HG03066 (cell line): ENCODE measurements around the gene SHB.

Experiments used
- ATAC-seq: cut with Tn5 transposase; IDR thresholded peaks from one replicate; pipeline ENCODE4 v1.9.1; 2021; ENCODE audit warnings: low read depth; ENCODE audit not compliant: unreplicated experiment

The SHB gene

GRCh38 chr9:38010918-38011704, 57.9 kb downstream of the SHB start:
- ATAC-seq: no peak

- ATAC-seq: no peak
Observed at GRCh38 chr9:38009990-38010389, 59.0 kb downstream of the SHB start.

GRCh38 chr9:38009035-38009501, 60.0 kb downstream of the SHB start:
- no peak for ATAC-seq

- peak; percentile 70 for ATAC-seq
Observed at GRCh38 chr9:38008168-38009034, 60.6 kb downstream of the SHB start.

- no peak for ATAC-seq
Observed at GRCh38 chr9:38007016-38007415, 62.0 kb downstream of the SHB start.

- no peak for ATAC-seq
Observed at GRCh38 chr9:38006163-38006562, 62.9 kb downstream of the SHB start.

- ATAC-seq: no peak
Observed at GRCh38 chr9:38004809-38005560, 64.0 kb downstream of the SHB start.

- ATAC-seq: no peak
Observed at GRCh38 chr9:38003946-38004808, 64.8 kb downstream of the SHB start.

- ATAC-seq: no peak
Observed at GRCh38 chr9:38003230-38003629, 65.8 kb downstream of the SHB start.

- ATAC-seq: no peak
Observed at GRCh38 chr9:38001430-38001829, 67.6 kb downstream of the SHB start.

- ATAC-seq: no peak
Observed at GRCh38 chr9:38000735-38001134, 68.3 kb downstream of the SHB start.

GRCh38 chr9:38000332-38000731, 68.7 kb downstream of the SHB start:
- ATAC-seq: no peak

- ATAC-seq: no peak
Observed at GRCh38 chr9:37999588-38000189, 69.3 kb downstream of the SHB start.

GRCh38 chr9:37998881-37999587, 70.0 kb downstream of the SHB start:
- ATAC-seq: no peak

GRCh38 chr9:37997636-37998374, 71.2 kb downstream of the SHB start:
- no peak for ATAC-seq

- no peak for ATAC-seq
Observed at GRCh38 chr9:37996819-37997217, 72.2 kb downstream of the SHB start.

- no peak for ATAC-seq
Observed at GRCh38 chr9:37995961-37996818, 72.8 kb downstream of the SHB start.
